ENCODE results near the gene PAGE3. TPM values are rescaled to one million over a fixed set of nuclear protein-coding genes. Genes with fewer than 3 reads are reported as not detected.

PAGE3 gene
- not detected for total RNA-seq

GRCh38 chrX:55264816-55265215, at the start of gene PAGE3:
TSS of gene PAGE3 (minus strand) at chrX:55264916. CDS start at chrX:55263903, 1,013 bp downstream.
- 90% methylated on average over 5 of the region's 5 CpGs for WGBS
- TF ChIP-seq, protein P1, sequence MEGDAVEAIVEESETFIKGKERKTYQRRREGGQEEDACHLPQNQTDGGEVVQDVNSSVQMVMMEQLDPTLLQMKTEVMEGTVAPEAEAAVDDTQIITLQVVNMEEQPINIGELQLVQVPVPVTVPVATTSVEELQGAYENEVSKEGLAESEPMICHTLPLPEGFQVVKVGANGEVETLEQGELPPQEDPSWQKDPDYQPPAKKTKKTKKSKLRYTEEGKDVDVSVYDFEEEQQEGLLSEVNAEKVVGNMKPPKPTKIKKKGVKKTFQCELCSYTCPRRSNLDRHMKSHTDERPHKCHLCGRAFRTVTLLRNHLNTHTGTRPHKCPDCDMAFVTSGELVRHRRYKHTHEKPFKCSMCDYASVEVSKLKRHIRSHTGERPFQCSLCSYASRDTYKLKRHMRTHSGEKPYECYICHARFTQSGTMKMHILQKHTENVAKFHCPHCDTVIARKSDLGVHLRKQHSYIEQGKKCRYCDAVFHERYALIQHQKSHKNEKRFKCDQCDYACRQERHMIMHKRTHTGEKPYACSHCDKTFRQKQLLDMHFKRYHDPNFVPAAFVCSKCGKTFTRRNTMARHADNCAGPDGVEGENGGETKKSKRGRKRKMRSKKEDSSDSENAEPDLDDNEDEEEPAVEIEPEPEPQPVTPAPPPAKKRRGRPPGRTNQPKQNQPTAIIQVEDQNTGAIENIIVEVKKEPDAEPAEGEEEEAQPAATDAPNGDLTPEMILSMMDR (IDR thresholded peaks at IDR 0.05) = no peak
- no peak for TF ChIP-seq POLR2A (IDR thresholded peaks at IDR 0.05)
- TF ChIP-seq POLR2AphosphoS5 (IDR thresholded peaks at IDR 0.05) = no peak
- Histone ChIP-seq H3K4me3 (no peak within 1 kb of the TSS), H3K4me1 (replicated peaks) (no peaks in the 10 kb centered on the region), H3K27ac (no peak within 1 kb of the TSS), H3K27me3 (replicated peaks; ENCODE audit: insufficient read depth) (no peaks in the 10 kb centered on the region), H3K9me3 (no peaks in the 10 kb centered on the region), H3K36me3 (no peaks in the 10 kb centered on the region)
- intact Hi-C loops (cut with DNase I) = no loop called here
- no peak for DNase-seq (ENCODE audit: low spot score)

DNA sequence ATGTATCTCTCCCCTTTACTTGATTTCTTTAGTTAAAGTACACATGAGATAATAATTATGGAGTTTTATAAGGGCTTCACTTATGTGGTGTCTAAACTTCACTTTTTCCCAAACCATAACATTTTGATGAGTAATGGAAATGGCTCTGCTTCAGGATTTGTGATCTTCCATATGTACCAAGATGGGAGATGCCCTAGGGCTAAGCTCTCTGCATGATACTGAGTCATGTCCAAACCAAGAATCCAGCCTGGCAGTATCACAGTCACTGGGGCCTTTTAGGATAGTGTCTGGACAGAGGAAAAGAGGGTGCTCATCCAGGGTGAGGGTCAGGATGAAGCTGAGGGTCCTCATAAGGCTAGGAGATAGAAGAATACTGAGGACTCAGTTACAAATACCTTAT, 47.9 kb upstream of the PAGE3 start:
- no peak for TF ChIP-seq POLR2AphosphoS5 (IDR thresholded peaks at IDR 0.05)
- no peak for TF ChIP-seq POLR2A (IDR thresholded peaks at IDR 0.05)
- TF ChIP-seq, protein P1 (IDR thresholded peaks at IDR 0.05) = no peak
- no peaks in the 10 kb centered on the region for H3K36me3 ChIP-seq
- no peak for DNase-seq (ENCODE audit: low spot score)
- no peak overlapping the region for H3K4me3 ChIP-seq
- H3K9me3 ChIP-seq = no peaks in the 10 kb centered on the region
- H3K27me3 ChIP-seq (replicated peaks; ENCODE audit: insufficient read depth) = no peaks in the 10 kb centered on the region
- no peaks in the 10 kb centered on the region for H3K4me1 ChIP-seq (replicated peaks)
- intact Hi-C loops (cut with DNase I) = no loop called here
- no peak overlapping the region for H3K27ac ChIP-seq

GRCh38 chrX:55290963-55291362, 26.2 kb upstream of the PAGE3 start:
- no peaks in the 10 kb centered on the region for H3K36me3 ChIP-seq
- H3K9me3 ChIP-seq = no peaks in the 10 kb centered on the region
- H3K27ac ChIP-seq = no peak overlapping the region
- DNase-seq (ENCODE audit: low spot score) = no peak
- no peak for TF ChIP-seq POLR2A (IDR thresholded peaks at IDR 0.05)
- no peak for TF ChIP-seq POLR2AphosphoS5 (IDR thresholded peaks at IDR 0.05)
- TF ChIP-seq, protein P1 (IDR thresholded peaks at IDR 0.05) = no peak
- H3K4me1 ChIP-seq (replicated peaks) = no peaks in the 10 kb centered on the region
- WGBS = 86% methylated on average over 3 of the region's 3 CpGs
- intact Hi-C loops (cut with DNase I) = no loop called here
- H3K27me3 ChIP-seq (replicated peaks; ENCODE audit: insufficient read depth) = no peaks in the 10 kb centered on the region
- H3K4me3 ChIP-seq = no peak overlapping the region

DNA sequence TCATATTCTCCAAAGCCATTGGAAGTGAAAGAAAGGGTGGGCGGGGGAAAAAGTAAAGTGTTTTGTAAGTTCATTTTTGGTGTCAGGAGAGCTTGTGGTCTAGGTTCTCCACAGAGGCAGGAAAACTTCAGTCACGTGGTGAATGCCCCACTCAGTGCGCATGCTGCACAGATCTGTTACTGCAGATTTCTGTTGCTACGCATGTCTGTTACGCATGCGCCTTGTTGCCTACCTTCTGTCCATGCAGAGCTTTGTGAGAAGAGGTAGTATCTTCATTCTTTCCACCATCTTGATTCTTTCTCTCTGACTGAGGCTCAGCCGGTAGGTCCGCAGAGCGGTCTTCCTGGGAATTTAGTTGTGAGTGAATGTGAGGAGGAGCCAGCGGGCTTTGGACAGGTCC, 15.1 kb upstream of the PAGE3 start:
- Histone ChIP-seq H3K9me3 (no peaks in the 10 kb centered on the region), H3K27ac (no peak overlapping the region), H3K27me3 (replicated peaks; ENCODE audit: insufficient read depth) (no peaks in the 10 kb centered on the region), H3K4me3 (no peak overlapping the region), H3K36me3 (no peaks in the 10 kb centered on the region), H3K4me1 (replicated peaks) (no peaks in the 10 kb centered on the region)
- intact Hi-C loops (cut with DNase I) = no loop called here
- no peak for DNase-seq (ENCODE audit: low spot score)
- no peak for TF ChIP-seq POLR2A (IDR thresholded peaks at IDR 0.05)
- TF ChIP-seq, protein P1 (IDR thresholded peaks at IDR 0.05) = no peak
- TF ChIP-seq POLR2AphosphoS5 (IDR thresholded peaks at IDR 0.05) = no peak
- 90% methylated on average over 10 of the region's 10 CpGs for WGBS

GRCh38 chrX:55260806-55261205, 3.9 kb downstream of the PAGE3 start:
- DNase-seq (ENCODE audit: low spot score) = no peak
- TF ChIP-seq, protein P1 (IDR thresholded peaks at IDR 0.05) = no peak
- TF ChIP-seq POLR2AphosphoS5 (IDR thresholded peaks at IDR 0.05) (no peak), POLR2A (IDR thresholded peaks at IDR 0.05) (no peak)
- H3K9me3 ChIP-seq = no peaks in the 10 kb centered on the region
- 94% methylated on average over 2 of the region's 2 CpGs for WGBS
- no peak overlapping the region for H3K4me3 ChIP-seq
- no peak overlapping the region for H3K27ac ChIP-seq
- no peaks in the 10 kb centered on the region for H3K4me1 ChIP-seq (replicated peaks)
- no peaks in the 10 kb centered on the region for H3K27me3 ChIP-seq (replicated peaks; ENCODE audit: insufficient read depth)
- H3K36me3 ChIP-seq = no peaks in the 10 kb centered on the region
- intact Hi-C loops (cut with DNase I) = no loop called here
